Thoracic aorta (tissue), 2 donors: ENCODE measurements around the gene ACO1. TPM values are rescaled to one million over a fixed set of nuclear protein-coding genes. Genes with fewer than 3 reads are reported as not detected.

Experiments
- ATAC-seq: fragments of 150-250 bp; one replicate; pipeline ENCODE4 v1.8.0; 2017; ENCODE audit warnings: low read depth; ENCODE audit not compliant: insufficient number of reproducible peaks, low FRiP score
- DNase-seq: peaks from one replicate; pipeline ENCODE4 v3.0.0-alpha.2; 2020; ENCODE audit warnings: low spot score
- H3K27ac ChIP-seq, 2 donors: fragments of 200-600 bp; sonication (generic); 1 replicate in 1 of 2; 2 replicates in 1 of 2; pipeline ENCODE4 v1.5.1; 2016; ENCODE audit warnings: mild to moderate bottlenecking in 2 of 2, moderate library complexity in 2 of 2
- H3K27me3 ChIP-seq: fragments of 200-600 bp; sonication (generic); replicated peaks from 2 replicates; pipeline ENCODE4 v1.6.0; 2016; ENCODE audit warnings: mild to moderate bottlenecking; ENCODE audit not compliant: insufficient read depth
- H3K36me3 ChIP-seq: fragments of 200-600 bp; sonication (generic); one replicate; pipeline ENCODE4 v1.5.1; 2016
- H3K4me1 ChIP-seq, 2 donors: fragments of 200-600 bp; sonication (generic); 1 replicate in 1 of 2; 2 replicates in 1 of 2; pipeline versions ENCODE4 v1.5.1 to v1.6.0; 2016; ENCODE audit warnings: low read depth in 2 of 2, mild to moderate bottlenecking in 1 of 2; ENCODE audit not compliant: control insufficient read depth in 1 of 2
- H3K4me3 ChIP-seq: fragments of 200-600 bp; sonication (generic); 2 replicates; pipeline ENCODE4 v1.5.1; 2016; ENCODE audit warnings: mild to moderate bottlenecking
- H3K9me3 ChIP-seq: fragments of 200-600 bp; sonication (generic); 2 replicates; pipeline ENCODE4 v1.5.1; 2016
- total RNA-seq, 2 donors: library from RNA; depleted of rRNA; stranded (reverse); fragments of >200 nt; gene quantifications; one replicate each; pipeline versions ENCODE4 v1.1.0 to v1.2.3, GENCODE V29; 2016
- TF ChIP-seq, protein P1 (sequence below): fragments of 200-600 bp; sonication (generic); IDR thresholded peaks from one replicate; pipeline ENCODE4 v1.5.1; 2019; ENCODE audit warnings: antibody characterized with exemption

Gene ACO1
- total RNA-seq, 2 donors from 2014 or later, result 28.6 to 32.9 TPM

DNA sequence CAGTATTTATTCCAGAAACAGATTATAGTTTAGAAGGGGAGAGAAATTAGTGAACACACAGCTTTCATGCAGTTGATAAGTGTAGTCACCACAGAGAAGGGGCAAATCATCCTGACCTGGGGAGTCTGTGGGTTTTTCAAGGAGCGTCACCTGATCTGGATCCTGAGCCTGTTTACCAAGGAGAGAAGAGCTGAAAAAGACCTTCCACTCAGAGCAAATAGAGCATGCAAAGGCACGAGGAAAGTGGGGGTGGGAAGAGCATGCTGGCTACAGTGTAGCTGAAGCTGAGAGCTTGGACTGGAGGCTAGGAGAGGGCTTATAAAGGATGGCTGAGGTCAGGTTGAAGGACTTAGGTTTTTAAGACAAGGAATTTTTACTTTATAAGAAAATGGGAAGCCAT lies 30.4 kb downstream of the ACO1 start:
- no peaks in the 10 kb centered on the region for H3K27me3 ChIP-seq
- H3K36me3 ChIP-seq, result peaks cover 21% of the 10 kb centered on the region
- no peak overlapping the region for H3K27ac ChIP-seq
- H3K9me3 ChIP-seq, result no peaks in the 10 kb centered on the region
- H3K4me1 ChIP-seq, result no peaks in the 10 kb centered on the region
- TF ChIP-seq, protein P1, sequence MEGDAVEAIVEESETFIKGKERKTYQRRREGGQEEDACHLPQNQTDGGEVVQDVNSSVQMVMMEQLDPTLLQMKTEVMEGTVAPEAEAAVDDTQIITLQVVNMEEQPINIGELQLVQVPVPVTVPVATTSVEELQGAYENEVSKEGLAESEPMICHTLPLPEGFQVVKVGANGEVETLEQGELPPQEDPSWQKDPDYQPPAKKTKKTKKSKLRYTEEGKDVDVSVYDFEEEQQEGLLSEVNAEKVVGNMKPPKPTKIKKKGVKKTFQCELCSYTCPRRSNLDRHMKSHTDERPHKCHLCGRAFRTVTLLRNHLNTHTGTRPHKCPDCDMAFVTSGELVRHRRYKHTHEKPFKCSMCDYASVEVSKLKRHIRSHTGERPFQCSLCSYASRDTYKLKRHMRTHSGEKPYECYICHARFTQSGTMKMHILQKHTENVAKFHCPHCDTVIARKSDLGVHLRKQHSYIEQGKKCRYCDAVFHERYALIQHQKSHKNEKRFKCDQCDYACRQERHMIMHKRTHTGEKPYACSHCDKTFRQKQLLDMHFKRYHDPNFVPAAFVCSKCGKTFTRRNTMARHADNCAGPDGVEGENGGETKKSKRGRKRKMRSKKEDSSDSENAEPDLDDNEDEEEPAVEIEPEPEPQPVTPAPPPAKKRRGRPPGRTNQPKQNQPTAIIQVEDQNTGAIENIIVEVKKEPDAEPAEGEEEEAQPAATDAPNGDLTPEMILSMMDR, result no peak
- no peak overlapping the region for H3K4me3 ChIP-seq
- DNase-seq (no peak), ATAC-seq (no peak)

DNA sequence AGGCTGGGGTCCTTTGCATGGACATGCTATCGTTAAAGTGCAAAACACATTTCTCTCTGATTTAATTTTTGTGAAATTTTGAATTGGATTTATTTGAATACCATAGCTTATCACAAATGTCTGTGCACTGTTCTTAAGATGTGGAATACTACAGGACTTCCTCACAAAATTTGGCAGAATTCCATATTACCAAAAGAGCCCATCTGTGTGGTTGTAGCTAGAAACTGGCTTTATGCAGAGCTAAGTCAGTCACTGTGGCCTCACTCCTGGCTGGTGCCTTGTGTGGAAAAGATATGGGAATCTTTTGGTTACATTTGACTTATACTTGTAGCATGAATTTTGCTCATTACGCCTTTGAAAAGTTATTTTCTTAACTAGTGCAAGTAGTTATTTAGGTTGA lies 35.5 kb downstream of the ACO1 start:
- Histone ChIP-seq H3K4me1 (no peaks in the 10 kb centered on the region), H3K4me3 (no peak overlapping the region), H3K9me3 (no peaks in the 10 kb centered on the region), H3K27me3 (no peaks in the 10 kb centered on the region), H3K36me3 (peaks cover 33% of the 10 kb centered on the region), H3K27ac (no peak overlapping the region)
- ATAC-seq (no peak), DNase-seq (no peak)
- TF ChIP-seq, protein P1, result no peak

DNA sequence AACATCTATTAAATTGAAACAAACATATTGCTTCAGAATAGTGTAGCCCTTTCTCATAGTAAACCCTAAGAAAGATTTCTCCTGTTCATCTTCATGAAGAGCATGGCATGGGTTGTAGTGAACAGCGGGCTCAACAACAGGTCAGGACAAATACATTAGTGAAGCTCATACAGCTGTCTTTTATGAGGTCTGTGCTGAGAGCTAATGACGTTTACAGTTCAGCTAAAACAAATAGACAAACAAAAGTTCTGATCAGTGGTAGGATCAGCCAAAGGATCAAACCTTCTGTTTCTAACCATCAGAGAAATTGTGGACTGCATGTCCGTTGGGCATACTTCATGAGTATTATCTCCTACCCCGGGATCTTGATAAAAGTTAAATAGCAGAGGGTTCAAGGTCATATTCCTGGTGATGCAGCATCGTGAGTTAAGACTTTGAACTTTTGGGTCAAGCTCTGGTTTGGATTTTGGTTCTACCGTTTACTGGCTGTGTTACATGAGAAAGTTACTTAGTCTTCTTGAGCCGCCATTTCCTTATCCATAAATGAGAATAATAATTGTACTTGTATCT lies 37.9 kb downstream of the ACO1 start:
- Histone ChIP-seq H3K4me1 (peaks cover 4 to 12% of the 10 kb centered on the region in 2 donors), H3K36me3 (peaks cover 32% of the 10 kb centered on the region), H3K9me3 (no peaks in the 10 kb centered on the region), H3K27me3 (no peaks in the 10 kb centered on the region), H3K4me3 (no peak overlapping the region), H3K27ac (no peak overlapping the region)
- DNase-seq (no peak), ATAC-seq (no peak)
- TF ChIP-seq, protein P1, result no peak

DNA sequence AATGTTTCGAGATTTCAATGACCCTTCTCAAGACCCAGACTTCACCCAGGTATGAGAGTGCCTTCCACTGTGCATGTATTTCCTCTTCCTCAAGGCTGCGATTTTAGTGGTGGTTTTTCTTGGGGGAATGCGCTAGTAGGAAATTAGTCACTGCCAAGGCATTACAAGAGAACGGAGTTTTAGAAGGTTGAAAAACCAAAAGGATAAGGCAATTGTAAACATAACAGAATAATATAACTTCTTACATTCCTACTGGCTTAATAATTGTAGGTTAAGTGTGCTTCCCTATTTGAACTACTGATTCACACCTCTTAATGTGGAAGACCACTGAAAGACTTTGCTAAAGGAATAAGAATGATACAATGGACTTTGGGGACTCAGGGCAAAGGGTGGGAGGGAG lies 38.9 kb downstream of the ACO1 start:
- DNase-seq, result no peak
- ATAC-seq, result no peak
- Histone ChIP-seq H3K27me3 (no peaks in the 10 kb centered on the region), H3K9me3 (no peaks in the 10 kb centered on the region), H3K27ac (no peak overlapping the region), H3K36me3 (peaks cover 29% of the 10 kb centered on the region), H3K4me1 (peaks cover 4 to 12% of the 10 kb centered on the region in 2 donors), H3K4me3 (no peak overlapping the region)
- TF ChIP-seq, protein P1, result no peak

DNA sequence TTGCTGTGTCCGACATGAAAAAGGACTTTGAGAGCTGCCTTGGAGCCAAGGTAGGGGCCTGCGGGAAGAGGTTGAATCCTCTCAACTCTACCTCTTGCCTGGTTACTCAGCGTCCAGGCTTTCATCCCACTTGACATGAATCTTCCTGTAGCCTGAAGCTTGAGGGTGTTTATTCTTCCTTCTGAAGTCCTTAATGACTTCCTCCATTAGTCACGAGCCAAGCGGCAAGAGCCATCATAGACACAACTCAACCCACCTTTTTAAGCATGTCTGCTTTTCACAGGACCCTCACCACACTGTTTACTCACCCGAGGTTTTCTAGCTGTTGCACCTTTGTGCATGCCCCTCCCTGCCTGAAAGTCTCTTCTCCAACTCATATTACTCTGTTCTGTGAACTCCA lies 40.2 kb downstream of the ACO1 start:
- peaks cover 4 to 12% of the 10 kb centered on the region in 2 donors for H3K4me1 ChIP-seq
- TF ChIP-seq, protein P1, result no peak
- H3K4me3 ChIP-seq, result no peak overlapping the region
- DNase-seq, result no peak
- peaks cover 20% of the 10 kb centered on the region for H3K36me3 ChIP-seq
- H3K27ac ChIP-seq, result no peak overlapping the region
- H3K27me3 ChIP-seq, result no peaks in the 10 kb centered on the region
- H3K9me3 ChIP-seq, result no peaks in the 10 kb centered on the region
- no peak for ATAC-seq
